Left lung (tissue), 10 donors: ENCODE data around the gene VPS41. TPM values are rescaled to one million over a fixed set of nuclear protein-coding genes. Genes with fewer than 3 reads are reported as not detected.

ENCODE experiments used
- ATAC-seq: fragments of 200-7000 bp; cut with Tn5 transposase; one replicate; pipeline ENCODE4 v1.9.1; 2020; ENCODE audit warnings: moderate library complexity
- DNase-seq, 4 donors: peaks; one replicate each; pipeline ENCODE4 v3.0.0-alpha.2; 2013 to 2020
- H3K27ac ChIP-seq, 2 donors: fragments of 200-600 bp; sonication (generic) in 1 of 2; one replicate each; pipeline versions ENCODE4 v1.5.0 to v1.8.0; 2020 to 2021
- H3K27me3 ChIP-seq, 2 donors: fragments of 200-600 bp; sonication (generic) in 1 of 2; one replicate each; pipeline versions ENCODE4 v1.5.0 to v1.8.0; 2020 to 2021
- H3K36me3 ChIP-seq, 2 donors: fragments of 200-600 bp; sonication (generic) in 1 of 2; one replicate each; pipeline versions ENCODE4 v1.5.0 to v1.8.0; 2020 to 2021
- H3K4me1 ChIP-seq, 2 donors: fragments of 200-600 bp; one replicate each; pipeline ENCODE4 v1.8.0; 2021
- H3K4me3 ChIP-seq, 2 donors: fragments of 200-600 bp; sonication (generic) in 1 of 2; one replicate each; pipeline versions ENCODE4 v1.5.0 to v1.8.0; 2020 to 2021; ENCODE audit warnings: mild to moderate bottlenecking in 1 of 2
- H3K9me3 ChIP-seq, 2 donors: fragments of 200-600 bp; sonication (generic) in 1 of 2; one replicate each; pipeline versions ENCODE4 v1.5.0 to v1.8.0; 2020 to 2021
- CTCF ChIP-seq, 2 donors: fragments of 200-600 bp; sonication (generic) in 1 of 2; IDR thresholded peaks; one replicate each; pipeline versions ENCODE4 v1.5.0 to v1.8.0; 2021; ENCODE audit warnings: antibody characterized with exemption in 2 of 2
- intact Hi-C, 2 donors: fragments of 100-400 bp; cut with DNase I; formaldehyde crosslinking; loops; one replicate each; pipeline versions ENCODE4 v1.11.2 to v1.14.2; 2022
- polyA plus RNA-seq, 6 donors: library from polyadenylated mRNA; unstranded; fragments of 120-200 nt; gene quantifications; one replicate each; pipeline ENCODE4 v1.2.1, GENCODE V29; 2013; ENCODE audit not compliant: insufficient read length in 6 of 6
- total RNA-seq, 2 donors: library from RNA; stranded (reverse); fragmentation: NEBNext Ultra II Directional; extraction: Animal tissue kit (Norgen Biotek cat#: 25700); gene quantifications; one replicate each; pipeline ENCODE4 v1.2.1, GENCODE V29; 2021
- donor health status: DM: no; HTN: yes; CAD: no.
- donor health status: DM: no; HTN: no; CAD: no.

The VPS41 gene
- total and polyA plus RNA-seq, 8 donors: 63.0 to 99.9 (median 82.3) TPM

- intact Hi-C loops: no loop called here
- Histone ChIP-seq H3K27ac (no peak overlapping the region), H3K4me3 (no peak overlapping the region), H3K36me3 (peaks cover 0 to 36% of the 10 kb centered on the region in 2 donors), H3K4me1 (no peaks in the 10 kb centered on the region), H3K9me3 (no peaks in the 10 kb centered on the region), H3K27me3 (no peaks in the 10 kb centered on the region)
- DNase-seq (peak in 2 of 4 donors; percentile 15 to 22), ATAC-seq (no peak)
- no peak for TF ChIP-seq CTCF (IDR thresholded peaks at IDR 0.05)
Measured at GRCh38 chr7:38736138-38736537, 172.9 kb downstream of the VPS41 start.

DNA sequence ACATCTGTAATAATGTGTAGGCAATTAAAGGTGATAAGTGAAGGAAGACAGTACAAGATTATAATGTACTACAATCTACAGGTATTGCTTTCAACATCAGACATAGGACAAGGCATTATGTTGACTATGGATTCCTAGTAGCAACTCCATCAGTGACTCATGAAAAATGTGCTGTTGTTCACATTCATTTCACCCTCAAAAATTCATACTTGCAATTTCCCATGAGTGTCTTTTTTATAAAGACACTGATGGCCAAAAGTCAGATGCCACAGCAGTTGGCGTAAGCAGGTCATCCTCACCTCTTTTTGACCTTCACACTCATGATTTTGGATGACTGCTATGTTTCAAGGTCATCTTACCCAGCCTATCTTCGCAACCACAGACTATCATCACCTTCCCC is 177.8 kb downstream of the VPS41 start:
- H3K36me3 ChIP-seq: peaks cover 0 to 43% of the 10 kb centered on the region in 2 donors
- no peak overlapping the region for H3K27ac ChIP-seq
- no peaks in the 10 kb centered on the region for H3K4me1 ChIP-seq
- H3K27me3 ChIP-seq: no peaks in the 10 kb centered on the region
- intact Hi-C loops: no loop called here
- no peak for TF ChIP-seq CTCF (IDR thresholded peaks at IDR 0.05)
- H3K4me3 ChIP-seq: no peak overlapping the region
- no peaks in the 10 kb centered on the region for H3K9me3 ChIP-seq
- ATAC-seq: no peak
- DNase-seq: no peak

GRCh38 chr7:38728145-38728544 is 180.8 kb downstream of the VPS41 start:
- intact Hi-C loops: no loop called here
- Histone ChIP-seq H3K36me3 (peaks cover 0 to 60% of the 10 kb centered on the region in 2 donors), H3K27me3 (no peaks in the 10 kb centered on the region), H3K27ac (no peak overlapping the region), H3K9me3 (no peaks in the 10 kb centered on the region), H3K4me3 (no peak overlapping the region), H3K4me1 (no peaks in the 10 kb centered on the region)
- DNase-seq: no peak
- no peak for ATAC-seq
- no peak for TF ChIP-seq CTCF (IDR thresholded peaks at IDR 0.05)

GRCh38 chr7:38727184-38727940 is 181.6 kb downstream of the VPS41 start:
- ATAC-seq: no peak
- Histone ChIP-seq H3K27me3 (no peaks in the 10 kb centered on the region), H3K36me3 (peaks cover 0 to 60% of the 10 kb centered on the region in 2 donors)

More at GRCh38 chr7:38727184-38727940, 181.6 kb downstream of the VPS41 start:
- Histone ChIP-seq H3K27ac (no peak overlapping the region), H3K9me3 (no peaks in the 10 kb centered on the region), H3K4me1 (no peaks in the 10 kb centered on the region), H3K4me3 (no peak overlapping the region)
- no peak for DNase-seq
- TF ChIP-seq CTCF (IDR thresholded peaks at IDR 0.05): no peak
- intact Hi-C loops: no loop called here
